Coronary artery (tissue), 2 donors: ENCODE measurements around the gene LTBP1.

ENCODE experiments used
- DNase-seq: peaks from one replicate; pipeline ENCODE4 v3.0.0-alpha.2; 2017; ENCODE audit warnings: low spot score
- H3K27ac ChIP-seq, 2 donors: fragments of 200-600 bp; sonication (generic); one replicate each; pipeline ENCODE4 v1.5.1; 2016 to 2019
- H3K4me3 ChIP-seq: fragments of 200-600 bp; sonication (generic); 2 replicates; pipeline ENCODE4 v1.5.1; 2016; ENCODE audit warnings: mild to moderate bottlenecking, moderate library complexity
- TF ChIP-seq, protein P1 (sequence below): fragments of 200-600 bp; sonication (generic); IDR thresholded peaks from one replicate; pipeline ENCODE4 v1.5.1; 2019; ENCODE audit warnings: antibody characterized with exemption

The LTBP1 gene

DNA sequence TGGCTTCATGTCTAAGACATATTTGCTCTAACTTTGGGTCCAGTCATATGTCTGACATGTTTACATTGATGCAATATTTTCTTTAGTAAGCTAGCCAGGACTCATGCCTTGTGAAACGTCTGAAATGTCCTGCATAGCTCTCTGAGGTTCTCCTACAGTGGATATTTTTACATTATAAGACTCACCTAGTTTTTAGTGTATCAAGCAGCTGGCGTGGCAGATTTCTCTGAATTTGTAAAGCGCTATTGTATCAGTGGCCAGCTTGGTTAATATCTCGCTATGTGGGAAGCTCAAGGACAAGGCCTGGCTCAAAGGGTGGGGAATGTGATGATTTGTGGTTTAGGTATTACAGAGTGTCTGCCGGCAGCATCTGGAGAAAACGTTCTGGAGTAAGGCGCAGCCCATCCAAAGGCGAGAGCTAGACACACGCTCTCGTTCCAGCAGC lies 164.3 kb downstream of the LTBP1 start:
- Histone ChIP-seq H3K27ac (peak overlapping the region; percentile 50 to 79), H3K4me3 (peak overlapping the region; percentile 21)
- DNase-seq: no peak
- TF ChIP-seq, protein P1, sequence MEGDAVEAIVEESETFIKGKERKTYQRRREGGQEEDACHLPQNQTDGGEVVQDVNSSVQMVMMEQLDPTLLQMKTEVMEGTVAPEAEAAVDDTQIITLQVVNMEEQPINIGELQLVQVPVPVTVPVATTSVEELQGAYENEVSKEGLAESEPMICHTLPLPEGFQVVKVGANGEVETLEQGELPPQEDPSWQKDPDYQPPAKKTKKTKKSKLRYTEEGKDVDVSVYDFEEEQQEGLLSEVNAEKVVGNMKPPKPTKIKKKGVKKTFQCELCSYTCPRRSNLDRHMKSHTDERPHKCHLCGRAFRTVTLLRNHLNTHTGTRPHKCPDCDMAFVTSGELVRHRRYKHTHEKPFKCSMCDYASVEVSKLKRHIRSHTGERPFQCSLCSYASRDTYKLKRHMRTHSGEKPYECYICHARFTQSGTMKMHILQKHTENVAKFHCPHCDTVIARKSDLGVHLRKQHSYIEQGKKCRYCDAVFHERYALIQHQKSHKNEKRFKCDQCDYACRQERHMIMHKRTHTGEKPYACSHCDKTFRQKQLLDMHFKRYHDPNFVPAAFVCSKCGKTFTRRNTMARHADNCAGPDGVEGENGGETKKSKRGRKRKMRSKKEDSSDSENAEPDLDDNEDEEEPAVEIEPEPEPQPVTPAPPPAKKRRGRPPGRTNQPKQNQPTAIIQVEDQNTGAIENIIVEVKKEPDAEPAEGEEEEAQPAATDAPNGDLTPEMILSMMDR: no peak

DNA sequence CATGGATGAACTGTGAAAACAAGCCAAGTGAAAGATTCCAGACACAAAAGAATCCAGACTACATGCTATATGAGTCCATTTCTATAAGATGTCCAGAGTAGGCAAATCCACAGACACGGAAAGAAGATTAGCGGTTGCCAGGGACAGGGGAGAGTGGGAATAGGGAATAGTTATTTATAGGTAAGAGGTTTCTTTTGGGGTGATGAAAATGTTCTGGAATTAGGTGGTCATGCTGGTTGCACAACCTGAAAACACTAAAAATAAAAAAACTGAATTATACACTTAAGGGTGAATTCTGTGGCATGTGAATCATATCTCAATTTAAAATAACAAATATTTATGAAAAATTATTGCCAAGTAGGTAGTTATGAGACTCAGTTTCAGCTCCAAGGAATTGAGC lies 168.4 kb downstream of the LTBP1 start:
- DNase-seq: no peak
- Histone ChIP-seq H3K27ac (peak overlapping the region in 1 of 2 donors; percentile 33), H3K4me3 (no peak overlapping the region)
- TF ChIP-seq, protein P1: no peak

DNA sequence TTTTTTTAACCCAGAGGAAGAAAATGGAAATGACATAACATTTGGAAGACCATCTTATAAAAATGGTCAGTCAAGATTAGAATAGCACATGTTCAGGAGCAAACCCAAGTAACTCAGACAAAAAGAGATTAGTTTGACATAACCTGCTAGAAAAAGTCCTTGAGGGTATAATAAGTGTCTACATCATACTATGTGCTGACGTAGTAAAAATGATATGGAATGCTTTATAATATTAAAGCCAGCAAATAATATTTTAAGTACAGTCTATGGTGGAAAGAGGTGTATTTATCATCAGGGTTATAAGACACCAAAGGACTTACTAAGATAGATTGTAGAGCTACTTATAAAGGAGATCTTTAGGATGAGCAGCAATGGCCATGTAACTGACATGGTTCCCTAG lies 169.0 kb downstream of the LTBP1 start:
- TF ChIP-seq, protein P1: no peak
- DNase-seq: no peak
- H3K27ac ChIP-seq: no peak overlapping the region

DNA sequence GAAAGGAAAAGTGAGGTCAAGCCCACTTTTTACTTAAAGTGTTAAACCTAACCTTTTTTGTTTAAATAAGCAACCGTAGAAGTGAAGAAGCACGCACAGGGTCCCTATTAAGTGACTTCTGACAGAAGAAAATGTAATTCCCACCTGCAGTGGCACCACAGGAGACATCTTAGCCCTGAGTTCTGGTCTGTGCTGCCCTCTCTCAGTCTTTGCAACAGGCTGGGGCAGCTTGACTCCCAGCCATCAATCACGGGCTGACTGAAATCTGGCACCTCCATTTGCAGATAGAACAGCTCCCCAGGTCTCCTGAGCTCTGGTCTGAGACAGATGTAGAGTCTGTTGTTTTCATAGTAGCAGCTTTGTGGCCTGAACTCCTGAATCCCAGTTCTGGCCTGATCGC lies 170.0 kb downstream of the LTBP1 start:
- no peak for DNase-seq
- H3K27ac ChIP-seq: no peak overlapping the region
- H3K4me3 ChIP-seq: no peak overlapping the region
- TF ChIP-seq, protein P1: no peak

More for the DNA sequence above, 169.0 kb downstream of the LTBP1 start:
- H3K4me3 ChIP-seq: no peak overlapping the region

DNA sequence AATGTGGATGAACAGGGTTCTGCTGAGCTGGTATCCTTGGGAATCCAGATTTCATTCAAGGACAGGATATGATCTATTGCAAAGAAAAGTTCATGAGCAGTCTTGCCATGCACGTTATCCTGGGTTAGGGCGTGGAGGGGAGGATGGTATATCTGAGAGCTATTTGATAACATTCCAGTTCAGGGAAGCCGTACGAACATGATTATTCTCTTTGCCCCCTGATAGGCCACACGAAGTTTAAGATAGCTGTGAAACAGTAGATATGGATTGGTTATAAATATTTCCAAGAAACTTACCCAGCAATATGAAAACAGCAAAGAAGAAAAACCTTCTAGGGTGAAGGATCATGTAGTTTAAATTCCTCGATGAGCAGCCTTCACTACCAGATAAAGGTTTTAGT lies 171.9 kb downstream of the LTBP1 start:
- Histone ChIP-seq H3K4me3 (no peak overlapping the region), H3K27ac (no peak overlapping the region)
- no peak for DNase-seq

DNA sequence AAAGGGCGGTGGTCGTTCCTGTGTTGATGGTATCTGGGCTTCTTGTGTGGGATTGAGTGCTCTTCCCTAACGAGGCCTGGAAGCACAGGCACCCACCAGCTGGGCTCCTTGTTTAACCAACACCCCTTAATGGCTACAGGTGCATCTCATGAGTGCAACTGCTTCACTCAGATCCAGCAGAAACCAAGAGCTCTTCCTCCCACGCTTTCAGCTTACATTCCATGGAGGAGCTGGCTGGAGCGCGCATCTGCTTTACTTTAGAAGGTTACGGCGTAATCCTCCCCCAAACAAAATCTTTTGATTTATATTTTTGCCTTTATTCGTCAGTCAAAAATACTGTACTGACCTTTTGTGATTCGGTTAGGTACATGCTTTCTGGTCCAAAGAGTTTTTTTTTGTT lies 174.7 kb downstream of the LTBP1 start:
- TF ChIP-seq, protein P1: no peak
- Histone ChIP-seq H3K27ac (no peak overlapping the region), H3K4me3 (no peak overlapping the region)
- DNase-seq: no peak

More for the DNA sequence above, 171.9 kb downstream of the LTBP1 start:
- TF ChIP-seq, protein P1: no peak

DNA sequence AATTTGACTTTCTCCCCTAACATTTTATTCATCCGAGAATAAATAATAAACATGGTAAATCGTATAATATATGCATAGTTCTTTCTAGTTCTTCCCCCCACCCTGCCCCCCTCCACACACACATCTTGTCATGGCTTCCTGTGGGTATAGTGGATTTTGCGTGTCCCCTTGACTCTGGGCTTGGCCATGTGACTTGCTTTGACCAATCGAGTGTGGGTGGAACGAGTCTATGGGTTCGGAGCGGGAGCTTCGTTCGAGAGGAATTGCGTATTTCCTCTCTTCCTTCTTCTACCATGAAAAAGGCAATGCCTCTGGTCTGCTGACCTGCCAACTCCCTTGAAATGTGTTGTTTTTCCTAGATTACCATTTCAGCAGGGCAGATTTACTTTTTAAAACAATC lies 175.2 kb downstream of the LTBP1 start:
- TF ChIP-seq, protein P1: no peak

More for the DNA sequence above, 175.2 kb downstream of the LTBP1 start:
- Histone ChIP-seq H3K4me3 (no peak overlapping the region), H3K27ac (no peak overlapping the region)
- DNase-seq: no peak
